Measurements from ENCODE around the gene NEK6. TPM values are rescaled to one million over a fixed set of nuclear protein-coding genes. Genes with fewer than 3 reads are reported as not detected.

The NEK6 gene
- total RNA-seq, 1 donor from 2014 or later, result 115 TPM

GRCh38 chr9:124326378-124326777 is 68.6 kb downstream of the NEK6 start:
- Mint-ChIP-seq H3K36me3 (ENCODE audit: unreplicated experiment) (peaks cover 23% of the 10 kb centered on the region), H3K9me3 (ENCODE audit: unreplicated experiment) (no peaks in the 10 kb centered on the region), H3K4me1 (ENCODE audit: unreplicated experiment) (no peaks in the 10 kb centered on the region), H3K4me3 (ENCODE audit: unreplicated experiment) (no peak overlapping the region), H3K27ac (ENCODE audit: unreplicated experiment) (no peak overlapping the region), H3K27me3 (ENCODE audit: unreplicated experiment) (no peaks in the 10 kb centered on the region)
- DNase-seq (ENCODE audit: extremely low spot score, unreplicated experiment), result no peak
- TF ChIP-seq CTCF (IDR thresholded peaks at IDR 0.05), result no peak

DNA sequence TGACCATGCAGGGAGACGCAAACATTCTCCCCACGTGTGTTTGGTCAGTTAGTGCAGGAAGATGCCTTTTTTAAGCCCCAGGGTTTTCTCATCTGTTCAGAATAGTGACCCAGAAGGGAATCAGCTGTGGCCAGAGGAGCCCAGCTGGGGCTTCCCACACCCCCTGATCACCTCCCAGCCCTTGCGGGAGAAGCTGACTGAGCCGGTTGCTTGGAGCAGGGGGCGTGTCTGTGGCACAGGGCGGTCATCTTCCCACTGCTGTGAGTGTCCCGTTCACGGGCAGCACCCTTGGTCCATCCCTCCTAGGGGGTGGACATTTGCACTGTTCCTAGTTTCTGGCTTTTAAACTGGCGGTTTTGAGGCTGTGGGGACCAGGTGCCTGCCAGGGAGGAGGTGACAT is 69.7 kb downstream of the NEK6 start:
- DNase-seq (ENCODE audit: extremely low spot score, unreplicated experiment), result no peak
- Mint-ChIP-seq H3K9me3 (ENCODE audit: unreplicated experiment) (no peaks in the 10 kb centered on the region), H3K36me3 (ENCODE audit: unreplicated experiment) (peaks cover 25% of the 10 kb centered on the region), H3K4me3 (ENCODE audit: unreplicated experiment) (no peak overlapping the region), H3K27me3 (ENCODE audit: unreplicated experiment) (no peaks in the 10 kb centered on the region), H3K27ac (ENCODE audit: unreplicated experiment) (no peak overlapping the region), H3K4me1 (ENCODE audit: unreplicated experiment) (no peaks in the 10 kb centered on the region)
- no peak for TF ChIP-seq CTCF (IDR thresholded peaks at IDR 0.05)

- no peak for DNase-seq (ENCODE audit: extremely low spot score, unreplicated experiment)
- H3K4me1 Mint-ChIP-seq (ENCODE audit: unreplicated experiment), result no peaks in the 10 kb centered on the region
- H3K27me3 Mint-ChIP-seq (ENCODE audit: unreplicated experiment), result no peaks in the 10 kb centered on the region
- H3K9me3 Mint-ChIP-seq (ENCODE audit: unreplicated experiment), result no peaks in the 10 kb centered on the region
- no peak for TF ChIP-seq CTCF (IDR thresholded peaks at IDR 0.05)
- H3K4me3 Mint-ChIP-seq (ENCODE audit: unreplicated experiment), result no peak overlapping the region
- peaks cover 27% of the 10 kb centered on the region for H3K36me3 Mint-ChIP-seq (ENCODE audit: unreplicated experiment)
- no peak overlapping the region for H3K27ac Mint-ChIP-seq (ENCODE audit: unreplicated experiment)
These were observed 70.5 kb downstream of the NEK6 start for GRCh38 chr9:124328285-124328684.

DNA sequence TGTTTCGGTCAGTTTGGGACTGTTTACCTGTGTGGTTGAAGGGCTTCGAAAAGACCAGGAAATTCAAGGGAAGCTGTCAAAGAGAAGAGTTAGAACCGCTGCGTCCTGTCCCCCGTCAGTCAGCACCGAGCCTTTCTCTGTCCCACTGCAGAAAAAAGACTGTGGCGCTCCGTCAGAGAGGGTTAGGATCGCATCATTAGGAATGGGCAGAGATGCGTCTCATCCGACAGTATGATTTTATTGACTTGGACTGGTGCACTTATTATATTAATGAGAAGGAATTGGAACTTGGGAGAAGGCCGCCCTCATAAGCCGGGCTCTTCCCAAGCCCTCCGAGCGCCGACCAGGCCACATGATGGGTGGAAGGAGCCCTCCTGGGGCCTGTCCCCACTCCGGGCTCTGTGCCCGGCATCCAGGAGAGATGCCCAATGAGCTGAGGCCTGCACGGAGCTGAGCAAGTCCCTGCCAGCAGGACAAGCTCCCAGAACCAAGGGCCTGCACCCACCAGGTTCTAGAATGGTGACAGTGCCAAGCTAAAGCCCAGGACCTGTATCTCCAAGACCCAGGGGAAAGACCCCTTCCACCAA is 71.5 kb downstream of the NEK6 start:
- no peaks in the 10 kb centered on the region for H3K9me3 Mint-ChIP-seq (ENCODE audit: unreplicated experiment)
- H3K4me1 Mint-ChIP-seq (ENCODE audit: unreplicated experiment), result no peaks in the 10 kb centered on the region
- DNase-seq (ENCODE audit: extremely low spot score, unreplicated experiment), result no peak
- no peak overlapping the region for H3K4me3 Mint-ChIP-seq (ENCODE audit: unreplicated experiment)
- no peak for TF ChIP-seq CTCF (IDR thresholded peaks at IDR 0.05)
- H3K27me3 Mint-ChIP-seq (ENCODE audit: unreplicated experiment), result no peaks in the 10 kb centered on the region
- H3K27ac Mint-ChIP-seq (ENCODE audit: unreplicated experiment), result no peak overlapping the region
- H3K36me3 Mint-ChIP-seq (ENCODE audit: unreplicated experiment), result peaks cover 28% of the 10 kb centered on the region

GRCh38 chr9:124330011-124330697 is 72.4 kb downstream of the NEK6 start:
- Mint-ChIP-seq H3K27me3 (ENCODE audit: unreplicated experiment) (no peaks in the 10 kb centered on the region), H3K27ac (ENCODE audit: unreplicated experiment) (no peak overlapping the region), H3K4me3 (ENCODE audit: unreplicated experiment) (no peak overlapping the region), H3K36me3 (ENCODE audit: unreplicated experiment) (peaks cover 33% of the 10 kb centered on the region), H3K9me3 (ENCODE audit: unreplicated experiment) (no peaks in the 10 kb centered on the region), H3K4me1 (ENCODE audit: unreplicated experiment) (no peaks in the 10 kb centered on the region)
- no peak for DNase-seq (ENCODE audit: extremely low spot score, unreplicated experiment)
- no peak for TF ChIP-seq CTCF (IDR thresholded peaks at IDR 0.05)

Measured in osteocyte (in vitro differentiated cells).